Measurements from ENCODE around the gene KHDC1L. TPM values are rescaled to one million over a fixed set of nuclear protein-coding genes. Genes with fewer than 3 reads are reported as not detected.
A peak's percentile ranks its signal among the peaks of the same experiment; 100 is the strongest.

KHDC1L gene
- polyA plus RNA-seq, 1 of the 3 experiments (the other 2 are of a cell fraction), result 0.16 TPM

DNA sequence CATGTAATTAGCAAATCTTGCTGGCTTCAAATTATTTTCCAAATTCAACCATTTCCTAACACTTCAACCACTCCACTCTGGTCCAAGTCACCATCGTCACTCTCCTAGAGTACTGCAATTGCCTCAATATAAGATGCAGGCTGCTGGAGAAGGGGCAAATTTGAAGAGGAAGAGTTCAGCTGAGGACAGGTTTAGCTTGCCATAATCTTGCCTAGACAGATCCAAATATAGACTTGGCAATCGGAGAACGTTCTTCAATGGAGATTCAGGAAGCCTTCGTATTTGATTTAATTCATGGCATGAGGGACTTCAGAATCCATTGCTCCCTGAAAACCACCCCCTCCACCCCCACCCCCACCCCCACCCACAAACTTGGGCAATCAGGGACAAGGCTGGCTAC lies 15.4 kb upstream of the KHDC1L start:
- CTCF ChIA-PET, result interaction anchor here (0.6 to 0.7 kb wide), 2 partner anchors 9 to 203 kb away, joined by 3 read pairs; no protein-coding TSS in a partner anchor
- no peaks in the 10 kb centered on the region for H3K79me2 ChIP-seq (ENCODE audit: insufficient read depth)
- DNase-seq, result no peak
- H3K9me2 ChIP-seq, result no peaks in the 10 kb centered on the region
- no peaks in the 10 kb centered on the region for H3K27me3 ChIP-seq (ENCODE audit: insufficient read depth)
- no peak overlapping the region for H3K4me3 ChIP-seq (ENCODE audit: low read depth in 2 of 2, low read length in 1 of 2)
- TF ChIP-seq GATA2 (CRISPR knock-in tag; IDR thresholded peaks at IDR 0.05) (no peak), MEF2A (IDR thresholded peaks at IDR 0.05; ENCODE audit: borderline replicate concordance, low read depth) (no peak), TAF1 (IDR thresholded peaks at IDR 0.05; ENCODE audit: borderline replicate concordance, low read depth, low read length) (no peak), CHD2 (IDR thresholded peaks at IDR 0.05; ENCODE audit: low read length, partially characterized antibody) (no peak), SMC3 (IDR thresholded peaks at IDR 0.05; ENCODE audit: low read depth, low read length) (no peak), TEAD4 (IDR thresholded peaks at IDR 0.05; ENCODE audit: borderline replicate concordance, insufficient read depth) (no peak), GABPA (IDR thresholded peaks at IDR 0.05; ENCODE audit: low read depth) (no peak), FOXM1 (IDR thresholded peaks at IDR 0.05; ENCODE audit: low read depth) (no peak), NRF1 (IDR thresholded peaks at IDR 0.05; ENCODE audit: low read depth, low read length) (no peak), POLR2AphosphoS5 (IDR thresholded peaks at IDR 0.05; ENCODE audit: low read depth, low read length) (no peak), JUND (IDR thresholded peaks at IDR 0.05) (no peak), IRF3 (IDR thresholded peaks at IDR 0.05; ENCODE audit: low read depth, low read length) (no peak), YY1 (IDR thresholded peaks at IDR 0.05; ENCODE audit: low read depth) (no peak), USF2 (IDR thresholded peaks at IDR 0.05; ENCODE audit: borderline replicate concordance, low read depth, low read length) (no peak), RXRA (IDR thresholded peaks at IDR 0.05; ENCODE audit: borderline replicate concordance, low read depth) (no peak), FOXJ3 (CRISPR knock-in tag; IDR thresholded peaks at IDR 0.05) (no peak), RFX5 (IDR thresholded peaks at IDR 0.05; ENCODE audit: low read length) (no peak)
- H3F3A ChIP-seq (replicated peaks; ENCODE audit: insufficient read depth), result peaks cover 3% of the 10 kb centered on the region
- no peak overlapping the region for H3K9ac ChIP-seq
- no peak overlapping the region for H2AFZ ChIP-seq (ENCODE audit: low read depth)
- no peak overlapping the region for H3K4me2 ChIP-seq
- H3K27ac ChIP-seq (ENCODE audit: low read depth in 2 of 2, low read length in 1 of 2), result no peak overlapping the region
- H4K20me1 ChIP-seq (ENCODE audit: insufficient read depth), result no peaks in the 10 kb centered on the region
- no peaks in the 10 kb centered on the region for H3K4me1 ChIP-seq (ENCODE audit: control insufficient read depth in 1 of 2, insufficient read depth in 2 of 2, low read depth in 1 of 2, low read length in 1 of 2)
- H3K9me3 ChIP-seq, result no peaks in the 10 kb centered on the region
- WGBS (ENCODE audit: low lambda C conversion rate), result 94% methylated on average over 4 of the region's 4 CpGs
- H3K36me3 ChIP-seq (replicated peaks in 1 of 2; ENCODE audit: control insufficient read depth in 1 of 2, insufficient read depth in 2 of 2, low read length in 1 of 2), result no peaks in the 10 kb centered on the region
- POLR2A ChIA-PET, result no interaction called here

DNA sequence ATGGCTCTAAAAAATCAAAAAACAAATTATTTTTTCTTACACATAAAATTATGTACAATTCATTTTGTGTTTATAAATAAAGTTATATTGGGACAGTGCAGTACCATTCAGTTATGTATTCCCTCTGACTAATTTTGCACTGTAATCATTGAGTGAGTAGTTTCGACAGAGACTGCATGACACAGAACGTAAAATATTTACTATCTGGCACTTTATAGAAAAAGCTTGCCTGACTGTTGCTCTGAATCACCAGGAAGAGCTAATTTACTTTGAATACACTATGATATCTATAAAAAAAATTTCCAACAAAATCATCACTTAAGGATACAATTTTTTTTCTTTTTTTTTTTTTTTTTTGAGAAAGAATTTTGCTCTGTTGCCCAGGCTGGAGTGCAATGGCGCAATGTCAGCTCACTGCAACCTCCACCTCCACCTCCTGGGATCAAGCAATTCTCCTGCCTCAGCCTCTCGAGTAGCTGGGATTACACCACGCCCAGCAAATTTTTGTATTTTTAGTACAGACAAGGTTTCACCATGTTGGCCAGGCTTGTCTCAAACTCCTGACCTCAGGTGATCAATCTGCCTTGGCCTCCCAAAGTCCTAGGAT lies 11.0 kb upstream of the KHDC1L start:
- H3K4me1 ChIP-seq (ENCODE audit: control insufficient read depth in 1 of 2, insufficient read depth in 2 of 2, low read depth in 1 of 2, low read length in 1 of 2), result peaks cover 0 to 16% of the 10 kb centered on the region in 2 experiments; a peak in 1 of 4 replicates
- WGBS (ENCODE audit: low lambda C conversion rate), result 48% methylated on average over 5 of the region's 5 CpGs
- H3K4me3 ChIP-seq (ENCODE audit: low read depth in 2 of 2, low read length in 1 of 2), result no peak overlapping the region
- ChIA-PET POLR2A (interaction anchor here (0.7 kb wide), 2 partner anchors 8 to 9 kb away, joined by 3 to 6 read pairs; no protein-coding TSS in a partner anchor), CTCF (no interaction called here)
- no peaks in the 10 kb centered on the region for H3K36me3 ChIP-seq (replicated peaks in 1 of 2; ENCODE audit: control insufficient read depth in 1 of 2, insufficient read depth in 2 of 2, low read length in 1 of 2)
- no peaks in the 10 kb centered on the region for H4K20me1 ChIP-seq (ENCODE audit: insufficient read depth)
- H3K27me3 ChIP-seq (ENCODE audit: insufficient read depth), result no peaks in the 10 kb centered on the region
- DNase-seq, result no peak
- no peak overlapping the region for H2AFZ ChIP-seq (ENCODE audit: low read depth)
- H3K9me3 ChIP-seq, result no peaks in the 10 kb centered on the region
- no peak overlapping the region for H3K4me2 ChIP-seq
- H3K79me2 ChIP-seq (ENCODE audit: insufficient read depth), result no peaks in the 10 kb centered on the region
- H3K9ac ChIP-seq, result no peak overlapping the region
- no peaks in the 10 kb centered on the region for H3K9me2 ChIP-seq
- H3K27ac ChIP-seq (ENCODE audit: low read depth in 2 of 2, low read length in 1 of 2), result peak overlapping the region in 1 of 2 experiments; percentile 30; a peak in 1 of 4 replicates
- H3F3A ChIP-seq (replicated peaks; ENCODE audit: insufficient read depth), result peaks cover 10% of the 10 kb centered on the region
- TF ChIP-seq NFIC (IDR thresholded peaks at IDR 0.05; ENCODE audit: borderline replicate concordance), result peak; percentile 51; the same call in 1 of the 2 replicates
- no peak for TF ChIP-seq POLR2AphosphoS5 (IDR thresholded peaks at IDR 0.05; ENCODE audit: low read depth, low read length)
- TF ChIP-seq TCF12 (IDR thresholded peaks at IDR 0.05), result peak; percentile 59
- no peak for TF ChIP-seq RAD21 (IDR thresholded peaks at IDR 0.05; ENCODE audit: low read length)
- peak; percentile 42; the same call in 1 of the 2 replicates for TF ChIP-seq MEF2A (IDR thresholded peaks at IDR 0.05; ENCODE audit: borderline replicate concordance, low read depth)
- no peak for TF ChIP-seq SMC3 (IDR thresholded peaks at IDR 0.05; ENCODE audit: low read depth, low read length)
- TF ChIP-seq RXRA (IDR thresholded peaks at IDR 0.05; ENCODE audit: borderline replicate concordance, low read depth), result 0 out of 2 replicates have a peak, but pooled peaks have one; percentile 17
- no peak for TF ChIP-seq FOXM1 (IDR thresholded peaks at IDR 0.05; ENCODE audit: low read depth)
- no peak for TF ChIP-seq CTCF (IDR thresholded peaks at IDR 0.05)
- no peak for TF ChIP-seq RFX5 (IDR thresholded peaks at IDR 0.05; ENCODE audit: low read length)
- peak; percentile 57 for TF ChIP-seq PBX3 (IDR thresholded peaks at IDR 0.05)
- peak in 1 of 2 experiments; percentile 52; a peak in 1 of 4 replicates for TF ChIP-seq EP300 (IDR thresholded peaks at IDR 0.05; ENCODE audit: borderline replicate concordance in 1 of 2, low read depth in 1 of 2, low read length in 1 of 2)
- peak; percentile 54 for TF ChIP-seq JUND (IDR thresholded peaks at IDR 0.05)
- 0 out of 2 replicates have a peak, but pooled peaks have one; percentile 18 for TF ChIP-seq TEAD4 (IDR thresholded peaks at IDR 0.05; ENCODE audit: borderline replicate concordance, insufficient read depth)
